Endothelial cell of umbilical vein (primary cell): ENCODE data around the gene LUC7L. TPM values are rescaled to one million over a fixed set of nuclear protein-coding genes. Genes with fewer than 3 reads are reported as not detected.
"Not testable (repeated sequence)": the region's sequence is repeated elsewhere in the genome, so short reads cannot be mapped to it uniquely, and the experiment has no call there.

ENCODE experiments used
- BruUV-seq: library from RNA; stranded (reverse); fragments of 400-500 nt; replicated peaks from 2 replicates; lab custom pipeline; 2021; lab: Mats Ljungman, UMichigan
- CTCF ChIA-PET: fragments of 300-600, 350-600 bp; sonication (Branson Sonifier 250); formaldehyde crosslinking; loops from one replicate; lab custom pipeline; 2021; ENCODE audit warnings: antibody characterized with exemption, inconsistent platforms; lab: Charles Lee
- POLR2A ChIA-PET: fragments of 300-600, 350-600 bp; sonication (Branson Sonifier 250); formaldehyde crosslinking; loops from one replicate; lab custom pipeline; 2021; ENCODE audit warnings: antibody characterized with exemption, inconsistent platforms; lab: Charles Lee
- DNase-seq: peaks from one replicate; pipeline ENCODE4 v3.0.0-alpha.2; 2011; ENCODE audit warnings: low read depth, low spot score
- FAIRE-seq: peaks from 2 replicates; lab custom pipeline; 2011; peaks lifted over from hg19 to GRCh38; lab: Jason Lieb, UNC
- H2AFZ ChIP-seq: 2 replicates; pipeline ENCODE4 v1.6.0; 2012; ENCODE audit warnings: low read depth, low read length, control low read depth, inconsistent platforms
- H3K27ac ChIP-seq: 2 replicates; pipeline ENCODE4 v1.5.1; 2011; ENCODE audit warnings: low read depth, mild to moderate bottlenecking, control low read depth, low read length, moderate library complexity; ENCODE audit not compliant: insufficient read depth
- H3K27me3 ChIP-seq, 2 experiments: 2 replicates each; pipeline versions ENCODE4 v1.6.0 to v1.6.1; 2011; ENCODE audit warnings: low read length in 2 of 2, mixed read lengths in 1 of 2; ENCODE audit not compliant: control insufficient read depth in 2 of 2, insufficient read depth in 2 of 2
- H3K36me3 ChIP-seq, 2 experiments: 2 replicates in 1 of 2; 3 replicates in 1 of 2; pipeline ENCODE4 v1.5.1; 2011; ENCODE audit warnings: low read length in 2 of 2, mild to moderate bottlenecking in 1 of 2, moderate library complexity in 1 of 2; ENCODE audit not compliant: control insufficient read depth in 2 of 2, insufficient read depth in 2 of 2; ENCODE audit errors: extremely low read depth in 1 of 2
- H3K4me1 ChIP-seq: 3 replicates; pipeline ENCODE4 v1.5.1; 2011; ENCODE audit warnings: mild to moderate bottlenecking, low read length; ENCODE audit not compliant: control insufficient read depth, insufficient read depth; ENCODE audit errors: extremely low read depth
- H3K4me2 ChIP-seq: 2 replicates; pipeline ENCODE4 v1.6.1; 2011; ENCODE audit warnings: low read length, control low read depth, mixed read lengths; ENCODE audit not compliant: insufficient read depth
- H3K4me3 ChIP-seq, 3 experiments: fragments of 200-600 bp in 1 of 3; sonication (generic), shearing (Covaris generic) in 1 of 3; replicated peaks in 1 of 3; 2 replicates each; pipeline ENCODE4 v1.5.1; 2011 to 2016; ENCODE audit warnings: control low read depth in 3 of 3, low read length in 3 of 3, mild to moderate bottlenecking in 2 of 3, inconsistent platforms in 1 of 3, low read depth in 1 of 3, moderate library complexity in 1 of 3; ENCODE audit not compliant: insufficient read depth in 1 of 3
- H3K79me2 ChIP-seq: 2 replicates; pipeline ENCODE4 v1.6.0; 2012; ENCODE audit warnings: low read length, inconsistent platforms; ENCODE audit not compliant: control insufficient read depth, insufficient read depth
- H3K9ac ChIP-seq: replicated peaks from 2 replicates; pipeline ENCODE3; 2011; ENCODE audit warnings: low read length, control low read depth; ENCODE audit not compliant: insufficient read depth; ENCODE audit errors: extremely low read depth
- H3K9me1 ChIP-seq: replicated peaks from 3 replicates; pipeline ENCODE4 v1.6.0; 2011; ENCODE audit warnings: mild to moderate bottlenecking, low read length; ENCODE audit not compliant: control insufficient read depth, insufficient read depth; ENCODE audit errors: extremely low read depth
- H3K9me3 ChIP-seq: replicated peaks from 2 replicates; pipeline ENCODE4 v1.5.1; 2012; ENCODE audit warnings: low read length, inconsistent platforms; ENCODE audit not compliant: control insufficient read depth, insufficient read depth
- H4K20me1 ChIP-seq: replicated peaks from 2 replicates; pipeline ENCODE3; 2011; ENCODE audit warnings: mild to moderate bottlenecking, low read length; ENCODE audit not compliant: control insufficient read depth, insufficient read depth; ENCODE audit errors: extremely low read depth
- CTCF ChIP-seq, 2 donors: IDR thresholded peaks; 1 replicate in 1 of 2; 2 replicates in 1 of 2; pipeline ENCODE4 v1.5.1; 2011; ENCODE audit warnings: low read length in 2 of 2, mild to moderate bottlenecking in 2 of 2, moderate library complexity in 2 of 2, control low read depth in 1 of 2, inconsistent platforms in 1 of 2, low read depth in 1 of 2; ENCODE audit not compliant: insufficient read depth in 1 of 2; ENCODE audit errors: extremely low read depth in 1 of 2
- EZH2 ChIP-seq: IDR thresholded peaks from 2 replicates; pipeline ENCODE4 v1.6.1; 2012; ENCODE audit warnings: borderline replicate concordance, low read depth, mild to moderate bottlenecking, moderate library complexity, low read length, inconsistent platforms; ENCODE audit not compliant: severe bottlenecking
- FOS ChIP-seq: IDR thresholded peaks from 2 replicates; pipeline ENCODE4 v1.6.1; 2011; ENCODE audit warnings: mild to moderate bottlenecking, low read length, moderate library complexity, borderline replicate concordance; ENCODE audit not compliant: insufficient read depth
- GATA2 ChIP-seq: IDR thresholded peaks from 2 replicates; pipeline ENCODE4 v1.7.0; 2011; ENCODE audit warnings: low read depth, mild to moderate bottlenecking, moderate library complexity, mixed read lengths, low read length; ENCODE audit not compliant: insufficient read length, insufficient read depth
- JUN ChIP-seq: IDR thresholded peaks from 2 replicates; pipeline ENCODE4 v1.6.1; 2011; ENCODE audit warnings: borderline replicate concordance, low read depth; ENCODE audit not compliant: insufficient read length, insufficient read depth
- MYC ChIP-seq: IDR thresholded peaks from one replicate; pipeline ENCODE4 v1.6.1; 2011; ENCODE audit warnings: mild to moderate bottlenecking, low read depth, low read length
- POLR2A ChIP-seq: IDR thresholded peaks from 2 replicates; pipeline ENCODE4 v1.6.1; 2012; ENCODE audit warnings: low read depth, mild to moderate bottlenecking, control low read depth, low read length
- POLR2AphosphoS5 ChIP-seq: IDR thresholded peaks from 2 replicates; pipeline ENCODE4 v1.6.1; 2012; ENCODE audit warnings: low read depth, mild to moderate bottlenecking, control low read depth, low read length, moderate library complexity; ENCODE audit not compliant: insufficient read depth
- dilution Hi-C: fragments of 300-500 bp; cut with MboI; formaldehyde crosslinking; loops from one replicate; pipeline ENCODE4 v1.15.0; 2019; ENCODE audit warnings: low sequenced_read_pairs; ENCODE audit not compliant: extremely low pct_ligation_motif_present
- intact Hi-C: fragments of 100-400 bp; cut with micrococcal nuclease; formaldehyde crosslinking; loops from one replicate; pipeline ENCODE4 v1.10.0; 2022
- polyA plus RNA-seq, 4 experiments: library from polyadenylated mRNA; depleted of rRNA in 3 of 4; stranded (reverse) in 3 of 4; unstranded in 1 of 4; fragments of >200 nt; gene quantifications; 2 replicates each; pipeline versions ENCODE4 v1.2.1 to v1.2.3, GENCODE V29; 2011 to 2012; ENCODE audit warnings: missing spikeins in 1 of 4
- total RNA-seq: library from RNA; stranded (reverse); gene quantifications from 2 replicates; pipeline ENCODE4 v1.2.3, GENCODE V29; 2021
- TF ChIP-seq, protein P1 (sequence below): IDR thresholded peaks from 2 replicates; pipeline ENCODE4 v1.6.1; 2011; ENCODE audit not compliant: insufficient read depth, insufficient read length

The LUC7L gene
- total and polyA plus RNA-seq, 2 donors (not counting 3 experiments of a cell fraction or from before 2014, with no cell fraction given): 75.4 to 94.7 TPM

- CTCF ChIA-PET: interaction anchor here (0.6 kb wide), 1 partner anchor 60 kb away, joined by 3 read pairs; no protein-coding TSS in a partner anchor
- FAIRE-seq: no peak
- H3K4me2 ChIP-seq: peak overlapping the region; percentile 29
These were observed 64.3 kb downstream of the LUC7L start for GRCh38 chr16:164827-165538.

DNA sequence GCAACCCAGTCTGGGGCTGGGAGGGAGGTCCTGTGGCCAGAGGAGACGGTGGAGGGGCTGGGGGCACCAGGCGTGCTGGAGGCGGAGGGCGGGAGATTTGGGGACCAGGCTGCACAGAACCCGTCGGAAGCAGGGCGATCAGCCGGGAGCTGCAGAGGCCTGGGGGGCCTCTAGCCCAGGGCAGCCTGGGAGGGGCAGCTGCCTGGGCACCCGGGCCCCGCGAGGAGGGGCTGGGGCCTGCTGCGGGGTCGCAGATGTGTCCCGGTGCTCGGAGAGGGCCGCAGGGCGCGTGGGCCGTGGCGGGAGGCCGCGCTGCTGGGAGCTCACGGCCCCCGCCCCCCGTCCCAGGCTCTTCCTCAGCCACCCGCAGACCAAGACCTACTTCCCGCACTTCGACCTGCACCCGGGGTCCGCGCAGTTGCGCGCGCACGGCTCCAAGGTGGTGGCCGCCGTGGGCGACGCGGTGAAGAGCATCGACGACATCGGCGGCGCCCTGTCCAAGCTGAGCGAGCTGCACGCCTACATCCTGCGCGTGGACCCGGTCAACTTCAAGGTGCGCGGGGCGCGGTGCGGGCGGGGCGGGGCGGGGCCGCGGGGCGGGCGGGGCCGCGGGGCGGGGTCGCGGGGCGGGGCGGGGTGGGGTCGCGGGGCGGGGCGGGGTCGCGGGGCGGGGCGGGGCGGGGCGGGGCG, 65.0 kb downstream of the LUC7L start:
- H3K27me3 ChIP-seq: peaks cover 35 to 39% of the 10 kb centered on the region in 2 experiments
- H3K27ac ChIP-seq, dilution Hi-C loops, DNase-seq, H3K4me2 ChIP-seq, BruUV-seq, H3K9ac ChIP-seq, H3K9me3 ChIP-seq, H3K4me3 ChIP-seq, H3K9me1 ChIP-seq, POLR2A ChIA-PET, H3K36me3 ChIP-seq, H4K20me1 ChIP-seq, H3K4me1 ChIP-seq, intact Hi-C loops, H2AFZ ChIP-seq, CTCF ChIA-PET, H3K79me2 ChIP-seq: not testable (repeated sequence)
- FAIRE-seq: peak; percentile 18

More at GRCh38 chr16:164827-165538, 64.3 kb downstream of the LUC7L start:
- H2AFZ ChIP-seq: no peak overlapping the region
- BruUV-seq: no TSS peak
- intact Hi-C loops: no loop called here
- H3K9me3 ChIP-seq: no peaks in the 10 kb centered on the region
- POLR2A ChIA-PET: no interaction called here
- no peak overlapping the region for H3K9ac ChIP-seq
- H4K20me1 ChIP-seq: no peaks in the 10 kb centered on the region
- H3K4me1 ChIP-seq: no peaks in the 10 kb centered on the region
- no peak for DNase-seq
- no peak overlapping the region for H3K27ac ChIP-seq
- TF ChIP-seq JUN: no peak
- TF ChIP-seq POLR2AphosphoS5: no peak
- no peak for TF ChIP-seq FOS
- no peak for TF ChIP-seq EZH2
- TF ChIP-seq, protein P1, sequence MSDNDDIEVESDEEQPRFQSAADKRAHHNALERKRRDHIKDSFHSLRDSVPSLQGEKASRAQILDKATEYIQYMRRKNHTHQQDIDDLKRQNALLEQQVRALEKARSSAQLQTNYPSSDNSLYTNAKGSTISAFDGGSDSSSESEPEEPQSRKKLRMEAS: no peak
- no peak for TF ChIP-seq POLR2A
- TF ChIP-seq GATA2: no peak
- TF ChIP-seq CTCF (IDR thresholded peaks at IDR 0.05; ENCODE audit: extremely low read depth in 1 of 2, insufficient read depth in 1 of 2, low read depth in 1 of 2, low read length in 2 of 2): no peak
- no peak for TF ChIP-seq MYC
- H3K36me3 ChIP-seq: no peaks in the 10 kb centered on the region
- H3K9me1 ChIP-seq: no peaks in the 10 kb centered on the region
- no peaks in the 10 kb centered on the region for H3K79me2 ChIP-seq
- no peak overlapping the region for H3K4me3 ChIP-seq
- dilution Hi-C loops: no loop called here
- H3K27me3 ChIP-seq: peaks cover 35 to 39% of the 10 kb centered on the region in 2 experiments
